K562 (cell line): ENCODE measurements around the gene KPNA3. TPM values are rescaled to one million over a fixed set of nuclear protein-coding genes. Genes with fewer than 3 reads are reported as not detected.
A peak's percentile ranks its signal among the peaks of the same experiment; 100 is the strongest.

ENCODE experiments used
- ATAC-seq: fragments of 200-7000 bp; cut with Tn5 transposase; 3 replicates; pipeline ENCODE4 v1.9.1; 2020; ENCODE audit warnings: moderate library complexity
- BruUV-seq: library from RNA; stranded (reverse); fragments of 400-500 nt; replicated peaks from 2 replicates; lab custom pipeline; 2021; lab: Mats Ljungman, UMichigan
- CTCF ChIA-PET: fragments of 300-600 bp; formaldehyde crosslinking; extraction: SDS; loops from one replicate; lab custom pipeline; 2021; ENCODE audit warnings: low intra/inter-chr PET ratio; lab: Yijun Ruan, JAX
- POLR2A ChIA-PET: fragments of 300-600, 350-650 bp; sonication (Branson Sonifier 250); formaldehyde crosslinking; extraction: SDS; loops from one replicate; lab custom pipeline; 2021; ENCODE audit warnings: antibody characterized with exemption, inconsistent platforms; lab: Yijun Ruan, JAX
- DNase-seq, 4 experiments: peaks; one replicate each; pipeline versions ENCODE4 v3.0.0 to v3.0.0-alpha.2; 2011 to 2018; ENCODE audit warnings: low spot score in 3 of 4, mixed read lengths in 3 of 4; ENCODE audit errors: extremely low read depth in 1 of 4
- FAIRE-seq: peaks from 2 replicates; lab custom pipeline; 2011; peaks lifted over from hg19 to GRCh38; lab: Jason Lieb, UNC
- H2AFZ ChIP-seq: 2 replicates; pipeline ENCODE4 v1.6.0; 2011; ENCODE audit warnings: low read depth, low read length, control low read depth, inconsistent platforms
- H3K27ac ChIP-seq: fragments of 200-600 bp; 3 replicates; pipeline ENCODE4 v1.8.0; 2011; ENCODE audit warnings: low read depth, mild to moderate bottlenecking, control low read depth, inconsistent platforms, low read length, moderate library complexity, mixed read lengths; ENCODE audit errors: extremely low read depth
- H3K27me3 ChIP-seq, 2 experiments: fragments of 300-600 bp in 1 of 2; 2 replicates in 1 of 2; 3 replicates in 1 of 2; pipeline versions ENCODE4 v1.6.0 to v1.8.0; 2011; ENCODE audit warnings: inconsistent platforms in 2 of 2, low read length in 2 of 2, mild to moderate bottlenecking in 1 of 2, mixed read lengths in 1 of 2, moderate library complexity in 1 of 2; ENCODE audit not compliant: control insufficient read depth in 2 of 2, insufficient read depth in 2 of 2
- H3K36me3 ChIP-seq: fragments of 300-600 bp; 3 replicates; pipeline ENCODE4 v1.8.0; 2011; ENCODE audit warnings: mild to moderate bottlenecking, low read length, inconsistent platforms; ENCODE audit not compliant: control insufficient read depth, insufficient read depth
- H3K4me1 ChIP-seq, 2 experiments: fragments of 200-600 bp in 1 of 2; replicated peaks in 1 of 2; 2 replicates in 1 of 2; 3 replicates in 1 of 2; pipeline versions ENCODE4 v1.5.1 to v1.8.0; 2011; ENCODE audit warnings: inconsistent platforms in 2 of 2, low read length in 2 of 2, mild to moderate bottlenecking in 1 of 2, mixed read lengths in 1 of 2, moderate library complexity in 1 of 2; ENCODE audit not compliant: control insufficient read depth in 2 of 2, insufficient read depth in 2 of 2
- H3K4me2 ChIP-seq: 2 replicates; pipeline ENCODE4 v1.6.1; 2011; ENCODE audit warnings: low read length, control low read depth, inconsistent platforms, mixed read lengths; ENCODE audit not compliant: insufficient read depth
- H3K4me3 ChIP-seq: fragments of 200-600 bp; sonication (generic), shearing (Covaris generic); 2 replicates; pipeline ENCODE4 v1.5.1; 2016; ENCODE audit warnings: control low read depth, inconsistent platforms
- H3K79me2 ChIP-seq: fragments of 200-600 bp; 3 replicates; pipeline ENCODE4 v1.8.0; 2011; ENCODE audit warnings: low read length, inconsistent platforms; ENCODE audit not compliant: control insufficient read depth, insufficient read depth
- H3K9ac ChIP-seq, 2 experiments: 2 replicates each; pipeline versions ENCODE4 v1.6.0 to v1.6.1; 2011; ENCODE audit warnings: low read depth in 2 of 2, low read length in 2 of 2, control low read depth in 1 of 2, inconsistent platforms in 1 of 2, mild to moderate bottlenecking in 1 of 2, mixed read lengths in 1 of 2; ENCODE audit not compliant: insufficient read depth in 1 of 2
- H3K9me1 ChIP-seq: one replicate; pipeline ENCODE4 v1.6.0; 2011; ENCODE audit warnings: inconsistent platforms, mild to moderate bottlenecking, low read length, moderate library complexity; ENCODE audit not compliant: control insufficient read depth, insufficient read depth
- H3K9me3 ChIP-seq: replicated peaks from 2 replicates; pipeline ENCODE4 v1.5.1; 2011; ENCODE audit warnings: low read depth, low read length, inconsistent platforms; ENCODE audit not compliant: control insufficient read depth, insufficient read depth
- H4K20me1 ChIP-seq: replicated peaks from 2 replicates; pipeline ENCODE4 v1.6.1; 2011; ENCODE audit warnings: low read length, inconsistent platforms, mixed read lengths; ENCODE audit not compliant: control insufficient read depth, insufficient read depth
- CBX1 ChIP-seq: sonication (generic); IDR thresholded peaks from 2 replicates; pipeline ENCODE4 v1.6.1; 2016; ENCODE audit warnings: antibody characterized with exemption, low read depth, mild to moderate bottlenecking
- HDAC1 ChIP-seq, 2 experiments: fragments of 450-650 bp; IDR thresholded peaks; 2 replicates each; pipeline ENCODE4 v1.6.1; 2016 to 2017; ENCODE audit warnings: inconsistent platforms in 1 of 2, mild to moderate bottlenecking in 1 of 2, moderate library complexity in 1 of 2
- RAD21 ChIP-seq, 2 experiments: fragments of 250-450 bp in 1 of 2; fragments of 450-650 bp in 1 of 2; sonication (Bioruptor Pico) in 1 of 2; formaldehyde crosslinking in 1 of 2; IDR thresholded peaks in 1 of 2; conservative IDR thresholded peaks in 1 of 2; 2 replicates each; pipeline versions ENCODE4 v1.4.0 to v1.8.0; 2020 to 2022; ENCODE audit warnings: mild to moderate bottlenecking in 2 of 2, moderate library complexity in 1 of 2
- ZBTB8A ChIP-seq: fragments of 450-650 bp; IDR thresholded peaks from 2 replicates; pipeline ENCODE4 v1.6.1; 2018; ENCODE audit warnings: mild to moderate bottlenecking, moderate library complexity; ENCODE audit not compliant: partially characterized antibody
- ZNF121 ChIP-seq: sonication (generic); formaldehyde crosslinking; conservative IDR thresholded peaks from 2 replicates; pipeline ENCODE4 v1.8.0; 2022; ENCODE audit warnings: missing genetic modification reagents
- WGBS: fragments of 100-300 bp; shearing (Covaris generic); methylation state at CpG from one replicate; pipeline ENCODE4 v1.1.6; 2016; ENCODE audit warnings: low coverage, mixed read lengths; ENCODE audit not compliant: insufficient coverage; ENCODE audit errors: missing lambda C conversion rate; 5-methylcytosine and 5-hydroxymethylcytosine counted together
- in situ Hi-C: fragments of 300-500 bp; cut with MboI; formaldehyde crosslinking; loops from 4 replicates; pipeline ENCODE4 v1.15.0; 2018; ENCODE audit warnings: inconsistent platforms, mixed read lengths
- intact Hi-C: fragments of 100-400 bp; cut with micrococcal nuclease; formaldehyde crosslinking; loops from 2 replicates; pipeline ENCODE4 v1.14.2; 2022
- polyA plus RNA-seq, 8 experiments: library from polyadenylated mRNA; depleted of rRNA in 4 of 8; stranded (reverse) in 5 of 8; unstranded in 3 of 8; fragments of >200 nt; fragmentation: Nextera tagmentation in 2 of 8; fragmentation: Illumina TruSeq in 1 of 8; extraction: Ambion mirVana in 2 of 8; extraction: Trizol in 1 of 8; gene quantifications; 2 replicates each; pipeline versions ENCODE4 v1.2.1 to v1.2.3, GENCODE V29; 2011 to 2014; ENCODE audit warnings: inconsistent platforms in 1 of 8, missing spikeins in 1 of 8
- total RNA-seq, 7 experiments: library from RNA; depleted of rRNA in 6 of 7; stranded (reverse); fragments of >200 nt in 6 of 7; fragmentation: Illumina TruSeq in 2 of 7; extraction: Trizol in 2 of 7; gene quantifications; 2 replicates each; pipeline versions ENCODE4 v1.2.1 to v1.2.3, GENCODE V29; 2011 to 2021; ENCODE audit warnings: low replicate concordance in 1 of 7
- TF ChIP-seq, protein P1 (sequence below), 3 experiments: fragments of 200-800 bp in 1 of 3; sonication (Bioruptor generic) in 1 of 3; sonication (generic) in 1 of 3; formaldehyde crosslinking in 1 of 3; IDR thresholded peaks; 2 replicates each; pipeline versions ENCODE4 v1.6.1 to v1.8.0; 2016 to 2022; ENCODE audit warnings: mild to moderate bottlenecking in 2 of 3, missing compliant biosample characterization in 2 of 3, missing genetic modification characterization in 2 of 3, missing genetic modification reagents in 1 of 3
- TF ChIP-seq, protein P2 (sequence below): sonication (generic); formaldehyde crosslinking; IDR thresholded peaks from 2 replicates; pipeline ENCODE4 v1.8.0; 2022; ENCODE audit warnings: missing genetic modification reagents, mild to moderate bottlenecking, moderate library complexity, borderline replicate concordance
- TF ChIP-seq, protein P3 (sequence below), 2 experiments: fragments of 450-650 bp; formaldehyde crosslinking in 1 of 2; IDR thresholded peaks; 2 replicates each; pipeline versions ENCODE4 v1.4.0 to v1.6.1; 2014 to 2020; ENCODE audit warnings: mild to moderate bottlenecking in 2 of 2, borderline replicate concordance in 1 of 2, low read depth in 1 of 2

KPNA3 gene
- total and polyA plus RNA-seq, 9 of the 15 experiments (the other 6 are each of a cell fraction or from before 2014, with no cell fraction given) = 8.5 to 23.4 (median 15.7) TPM

DNA sequence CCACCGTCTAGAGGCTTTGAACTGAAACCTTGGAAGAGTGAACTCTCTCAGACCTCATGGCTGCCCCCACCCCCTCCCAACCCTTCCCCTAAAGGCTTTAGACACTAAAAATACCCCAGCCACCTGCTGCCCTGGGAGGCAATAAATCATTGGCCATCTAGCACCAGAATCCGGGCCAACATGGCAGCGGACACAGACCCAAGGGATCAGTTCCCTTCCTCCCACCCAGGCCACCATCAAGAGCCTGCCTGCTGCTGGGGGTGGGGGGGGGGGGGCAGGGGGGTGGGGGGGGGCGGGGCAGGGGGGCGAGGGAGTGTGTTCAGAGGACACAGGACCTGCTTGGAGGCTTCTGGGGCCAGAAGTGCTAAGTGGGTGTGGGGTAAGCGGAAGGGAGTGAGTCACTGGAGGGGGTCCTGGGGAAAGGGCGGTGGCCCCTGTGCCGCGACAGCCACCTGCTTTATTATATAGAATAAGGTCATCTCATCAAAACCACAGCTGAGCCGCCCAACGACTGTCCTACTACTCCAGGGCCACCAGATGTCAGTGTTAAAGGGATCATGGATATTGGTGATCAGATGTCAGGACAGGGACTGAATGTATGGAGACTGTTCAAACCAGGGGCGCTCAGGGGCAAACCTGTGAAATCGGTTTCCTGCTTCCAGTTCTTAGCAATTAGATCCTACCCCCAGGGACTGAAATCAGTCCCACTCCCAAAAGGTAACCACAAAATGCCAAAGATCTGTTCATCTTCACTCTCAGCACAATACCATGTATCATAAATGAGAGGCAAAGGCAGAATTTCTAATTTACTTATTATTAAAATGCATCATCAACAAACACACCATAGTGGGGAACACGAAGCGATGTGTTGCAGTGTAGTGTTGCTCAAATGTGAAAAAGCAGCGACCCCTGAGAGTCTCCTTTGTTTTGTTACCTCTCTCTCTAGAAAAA is 139.9 kb downstream of the KPNA3 start:
- in situ Hi-C loops = loop anchor here (5.0 to 25.0 kb wide), 2 partner anchors 195 to 1410 kb away; no protein-coding TSS in a partner anchor
- TF ChIP-seq ZNF121 (no peak), RAD21 (CRISPR knock-in tag; conservative IDR thresholded peaks at IDR 0.05 in 1 of 2, IDR thresholded peaks at IDR 0.05 in 1 of 2) (peak; percentile 32 to 67), CBX1 (no peak), ZBTB8A (no peak), HDAC1 (IDR thresholded peaks at IDR 0.05) (no peak)
- TF ChIP-seq, protein P1, sequence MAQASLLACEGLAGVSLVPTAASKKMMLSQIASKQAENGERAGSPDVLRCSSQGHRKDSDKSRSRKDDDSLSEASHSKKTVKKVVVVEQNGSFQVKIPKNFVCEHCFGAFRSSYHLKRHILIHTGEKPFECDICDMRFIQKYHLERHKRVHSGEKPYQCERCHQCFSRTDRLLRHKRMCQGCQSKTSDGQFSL (CRISPR knock-in tag; IDR thresholded peaks at IDR 0.05) = no peak
- TF ChIP-seq, protein P1 (tag; IDR thresholded peaks at IDR 0.05) = 0 out of 4 replicates have a peak, but pooled peaks of 1 of the 2 experiments have one; percentile 54
- TF ChIP-seq, protein P2, sequence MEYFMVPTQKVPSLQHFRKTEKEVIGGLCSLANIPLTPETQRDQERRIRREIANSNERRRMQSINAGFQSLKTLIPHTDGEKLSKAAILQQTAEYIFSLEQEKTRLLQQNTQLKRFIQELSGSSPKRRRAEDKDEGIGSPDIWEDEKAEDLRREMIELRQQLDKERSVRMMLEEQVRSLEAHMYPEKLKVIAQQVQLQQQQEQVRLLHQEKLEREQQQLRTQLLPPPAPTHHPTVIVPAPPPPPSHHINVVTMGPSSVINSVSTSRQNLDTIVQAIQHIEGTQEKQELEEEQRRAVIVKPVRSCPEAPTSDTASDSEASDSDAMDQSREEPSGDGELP = peak; percentile 36; the same call in 1 of the 2 replicates
- TF ChIP-seq, protein P3, sequence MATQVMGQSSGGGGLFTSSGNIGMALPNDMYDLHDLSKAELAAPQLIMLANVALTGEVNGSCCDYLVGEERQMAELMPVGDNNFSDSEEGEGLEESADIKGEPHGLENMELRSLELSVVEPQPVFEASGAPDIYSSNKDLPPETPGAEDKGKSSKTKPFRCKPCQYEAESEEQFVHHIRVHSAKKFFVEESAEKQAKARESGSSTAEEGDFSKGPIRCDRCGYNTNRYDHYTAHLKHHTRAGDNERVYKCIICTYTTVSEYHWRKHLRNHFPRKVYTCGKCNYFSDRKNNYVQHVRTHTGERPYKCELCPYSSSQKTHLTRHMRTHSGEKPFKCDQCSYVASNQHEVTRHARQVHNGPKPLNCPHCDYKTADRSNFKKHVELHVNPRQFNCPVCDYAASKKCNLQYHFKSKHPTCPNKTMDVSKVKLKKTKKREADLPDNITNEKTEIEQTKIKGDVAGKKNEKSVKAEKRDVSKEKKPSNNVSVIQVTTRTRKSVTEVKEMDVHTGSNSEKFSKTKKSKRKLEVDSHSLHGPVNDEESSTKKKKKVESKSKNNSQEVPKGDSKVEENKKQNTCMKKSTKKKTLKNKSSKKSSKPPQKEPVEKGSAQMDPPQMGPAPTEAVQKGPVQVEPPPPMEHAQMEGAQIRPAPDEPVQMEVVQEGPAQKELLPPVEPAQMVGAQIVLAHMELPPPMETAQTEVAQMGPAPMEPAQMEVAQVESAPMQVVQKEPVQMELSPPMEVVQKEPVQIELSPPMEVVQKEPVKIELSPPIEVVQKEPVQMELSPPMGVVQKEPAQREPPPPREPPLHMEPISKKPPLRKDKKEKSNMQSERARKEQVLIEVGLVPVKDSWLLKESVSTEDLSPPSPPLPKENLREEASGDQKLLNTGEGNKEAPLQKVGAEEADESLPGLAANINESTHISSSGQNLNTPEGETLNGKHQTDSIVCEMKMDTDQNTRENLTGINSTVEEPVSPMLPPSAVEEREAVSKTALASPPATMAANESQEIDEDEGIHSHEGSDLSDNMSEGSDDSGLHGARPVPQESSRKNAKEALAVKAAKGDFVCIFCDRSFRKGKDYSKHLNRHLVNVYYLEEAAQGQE (IDR thresholded peaks at IDR 0.05; ENCODE audit: borderline replicate concordance) = peak; percentile 44; the same call in 1 of the 2 replicates
- TF ChIP-seq, protein P3 (CRISPR knock-in tag; IDR thresholded peaks at IDR 0.05; ENCODE audit: low read depth) = no peak

More for the DNA sequence above, 139.9 kb downstream of the KPNA3 start:
- Histone ChIP-seq H3K4me1 (no peaks in the 10 kb centered on the region), H4K20me1 (no peaks in the 10 kb centered on the region), H3K79me2 (no peaks in the 10 kb centered on the region), H3K9me1 (no peaks in the 10 kb centered on the region), H3K36me3 (no peaks in the 10 kb centered on the region), H3K9me3 (no peaks in the 10 kb centered on the region), H3K27ac (no peak overlapping the region), H2AFZ (no peak overlapping the region), H3K4me3 (no peak overlapping the region), H3K9ac (no peak overlapping the region), H3K4me2 (no peak overlapping the region), H3K27me3 (no peaks in the 10 kb centered on the region)
- ATAC-seq = peak; percentile 95
- BruUV-seq = no TSS peak
- DNase-seq = peak; percentile 48 to 64 (median 55)
- POLR2A ChIA-PET = interaction anchor here (0.6 kb wide), 1 partner anchor 12 kb away, joined by 3 read pairs; no protein-coding TSS in a partner anchor
- intact Hi-C loops = loop anchor here (2.0 to 5.0 kb wide), 2 partner anchors 140 to 196 kb away; partner anchors contain the start of gene KPNA3
- FAIRE-seq = peak; percentile 78
- 6% methylated on average over 10 of the region's 16 CpGs for WGBS
- CTCF ChIA-PET = no interaction called here
